Activated CD4-positive, alpha-beta T cell treated with anti-CD3 and anti-CD28 coated beads, Interleukin-2, amount 50 U/mL, for 24 hours (primary cell): Measurements from ENCODE around the gene HOXD1.

Source experiments
- DNase-seq, 2 donors: peaks; one replicate each; pipeline ENCODE4 v3.0.0-alpha.2; 2020; ENCODE audit warnings: low read depth in 1 of 2, low spot score in 1 of 2

HOXD1 gene

GRCh38 chr2:176182671-176183070, 5.8 kb upstream of the HOXD1 start:
- DNase-seq, result no peak

GRCh38 chr2:176184749-176185148, 3.7 kb upstream of the HOXD1 start:
- DNase-seq, result no peak

GRCh38 chr2:176186024-176186423, 2.4 kb upstream of the HOXD1 start:
- DNase-seq, result no peak

GRCh38 chr2:176187200-176187898, 1.1 kb upstream of the HOXD1 start:
- no peak for DNase-seq

- DNase-seq, result no peak
Measured at GRCh38 chr2:176188774-176189680, 559 bp downstream of the HOXD1 start.

- no peak for DNase-seq
Measured at GRCh38 chr2:176189681-176190641, 1.5 kb downstream of the HOXD1 start.

- no peak for DNase-seq
Measured at GRCh38 chr2:176192351-176192750, 3.9 kb downstream of the HOXD1 start.

GRCh38 chr2:176193048-176193447, 4.6 kb downstream of the HOXD1 start:
- no peak for DNase-seq

- DNase-seq, result no peak
Measured at GRCh38 chr2:176199902-176200301, 11.4 kb downstream of the HOXD1 start.

GRCh38 chr2:176200971-176201370, 12.5 kb downstream of the HOXD1 start:
- DNase-seq, result no peak

- DNase-seq, result no peak
Measured at GRCh38 chr2:176202491-176202890, 14.0 kb downstream of the HOXD1 start.

GRCh38 chr2:176205126-176205525, 16.7 kb downstream of the HOXD1 start:
- no peak for DNase-seq

- DNase-seq, result no peak
Measured at GRCh38 chr2:176206136-176206535, 17.7 kb downstream of the HOXD1 start.

GRCh38 chr2:176206682-176207081, 18.2 kb downstream of the HOXD1 start:
- DNase-seq, result no peak

- DNase-seq, result no peak
Measured at GRCh38 chr2:176211110-176211509, 22.6 kb downstream of the HOXD1 start.

- DNase-seq, result no peak
Measured at GRCh38 chr2:176212276-176212675, 23.8 kb downstream of the HOXD1 start.

- no peak for DNase-seq
Measured at GRCh38 chr2:176213406-176213805, 24.9 kb downstream of the HOXD1 start.

- DNase-seq, result no peak
Measured at GRCh38 chr2:176227874-176228273, 39.4 kb downstream of the HOXD1 start.

GRCh38 chr2:176234156-176234555, 45.7 kb downstream of the HOXD1 start:
- DNase-seq, result no peak

- DNase-seq, result no peak
Measured at GRCh38 chr2:176234940-176235339, 46.5 kb downstream of the HOXD1 start.

- no peak for DNase-seq
Measured at GRCh38 chr2:176237456-176237855, 49.0 kb downstream of the HOXD1 start.
